ENCODE data around the gene RXRA.

The RXRA gene

DNA sequence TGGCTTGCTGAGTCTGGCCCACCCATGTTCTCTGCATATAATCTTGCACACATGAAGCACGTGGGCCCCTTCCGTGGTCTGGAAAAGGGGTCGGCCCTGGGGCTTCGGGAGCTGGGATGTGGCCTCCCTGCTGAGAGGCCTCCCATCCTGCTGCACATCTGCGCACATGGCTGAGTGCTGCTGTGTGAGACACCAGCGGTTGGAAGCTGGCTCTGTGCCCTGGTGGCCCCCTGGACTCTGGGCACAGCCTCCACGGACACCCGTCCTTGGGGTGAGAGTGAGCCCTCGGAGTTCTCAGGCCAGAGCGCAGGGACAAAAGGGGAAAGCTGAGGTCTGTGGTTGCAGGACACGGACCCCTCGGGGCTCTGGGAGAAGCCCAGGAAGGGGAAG is 115.8 kb downstream of the RXRA start:
- FAIRE-seq (no peak), DNase-seq (ENCODE audit: low spot score) (no peak)

DNA sequence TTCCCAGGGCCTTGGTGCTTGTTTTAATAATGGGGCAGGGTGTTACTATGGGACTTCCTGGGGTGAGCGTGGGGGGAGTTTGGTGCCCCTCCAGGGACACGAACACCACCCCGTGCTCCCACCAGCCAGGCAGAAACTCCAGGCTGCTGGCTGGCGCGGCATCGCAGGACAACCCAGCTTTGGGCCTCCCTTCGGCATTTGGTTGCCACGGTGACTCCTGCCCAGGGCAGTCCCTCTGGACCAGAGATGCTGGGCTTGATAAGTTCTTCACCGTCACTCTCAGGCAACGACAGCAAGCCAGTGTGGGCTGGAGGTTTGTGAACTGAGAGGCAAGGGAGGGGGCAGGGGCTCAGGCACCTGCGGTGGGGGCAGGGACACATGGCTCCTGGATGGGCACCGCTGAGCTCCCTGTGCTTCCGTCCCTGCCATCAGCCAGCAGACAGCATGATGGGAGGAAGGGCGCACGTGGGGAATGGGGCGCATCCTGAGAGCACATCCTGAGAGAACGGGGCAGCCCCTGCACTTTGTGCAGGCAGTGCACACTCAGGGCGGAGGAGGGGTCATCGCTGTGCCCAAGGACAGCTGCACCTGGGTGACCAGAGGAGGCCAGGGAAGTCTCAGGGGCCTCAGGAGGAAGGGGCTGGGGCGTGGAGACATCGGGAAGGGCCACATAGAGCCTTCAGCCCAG is 116.4 kb downstream of the RXRA start:
- FAIRE-seq = no peak
- DNase-seq (ENCODE audit: low spot score) = no peak

GRCh38 chr9:134443174-134444037 is 117.2 kb downstream of the RXRA start:
- DNase-seq (ENCODE audit: low spot score) = peak; percentile 94
- FAIRE-seq = peak; percentile 86

GRCh38 chr9:134444038-134444315 is 117.7 kb downstream of the RXRA start:
- no peak for DNase-seq (ENCODE audit: low spot score)
- FAIRE-seq = no peak

- DNase-seq (ENCODE audit: low spot score) = no peak
- FAIRE-seq = no peak
Measured at GRCh38 chr9:134445000-134445399, 118.7 kb downstream of the RXRA start.

DNA sequence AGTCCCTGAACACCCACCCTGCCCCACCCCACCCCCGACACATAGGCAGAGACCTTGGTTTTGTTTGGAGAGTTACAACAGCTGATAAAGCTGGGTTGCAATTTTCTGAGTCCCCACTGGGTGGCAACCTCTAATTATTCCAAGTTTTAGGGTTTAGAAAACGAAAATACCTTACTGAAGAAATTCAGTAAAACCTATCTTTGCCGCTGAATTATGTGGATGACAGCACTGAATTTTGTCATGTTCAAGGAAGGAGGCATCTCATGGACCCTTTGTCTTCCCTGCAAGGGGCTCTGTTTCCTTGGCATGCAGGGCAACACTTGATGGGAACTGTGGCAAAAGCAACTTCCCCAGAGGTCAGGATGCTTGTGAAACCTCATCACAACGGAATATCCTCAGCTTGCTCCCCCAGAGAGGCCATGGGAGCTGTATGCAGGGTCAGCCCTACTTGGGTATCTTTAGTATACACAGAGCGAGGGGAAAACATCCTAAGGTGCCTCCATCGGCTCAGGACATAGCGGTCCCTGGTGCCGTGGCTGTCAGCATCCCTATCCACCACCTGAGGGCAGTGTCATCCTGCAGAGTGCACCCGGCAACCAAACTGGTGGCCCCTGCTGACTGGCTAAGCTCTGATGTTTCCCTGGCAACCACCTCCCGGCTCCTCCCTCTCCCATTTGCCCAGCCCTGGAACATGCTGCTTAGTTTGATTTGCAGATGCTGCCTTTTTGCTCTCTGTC is 123.1 kb downstream of the RXRA start:
- FAIRE-seq = peak; percentile 73
- DNase-seq (ENCODE audit: low spot score) = peak; percentile 93

GRCh38 chr9:134451700-134452458 is 125.6 kb downstream of the RXRA start:
- FAIRE-seq (no peak), DNase-seq (ENCODE audit: low spot score) (no peak)

- no peak for FAIRE-seq
Measured at GRCh38 chr9:134452728-134453127, 126.5 kb downstream of the RXRA start.

DNA sequence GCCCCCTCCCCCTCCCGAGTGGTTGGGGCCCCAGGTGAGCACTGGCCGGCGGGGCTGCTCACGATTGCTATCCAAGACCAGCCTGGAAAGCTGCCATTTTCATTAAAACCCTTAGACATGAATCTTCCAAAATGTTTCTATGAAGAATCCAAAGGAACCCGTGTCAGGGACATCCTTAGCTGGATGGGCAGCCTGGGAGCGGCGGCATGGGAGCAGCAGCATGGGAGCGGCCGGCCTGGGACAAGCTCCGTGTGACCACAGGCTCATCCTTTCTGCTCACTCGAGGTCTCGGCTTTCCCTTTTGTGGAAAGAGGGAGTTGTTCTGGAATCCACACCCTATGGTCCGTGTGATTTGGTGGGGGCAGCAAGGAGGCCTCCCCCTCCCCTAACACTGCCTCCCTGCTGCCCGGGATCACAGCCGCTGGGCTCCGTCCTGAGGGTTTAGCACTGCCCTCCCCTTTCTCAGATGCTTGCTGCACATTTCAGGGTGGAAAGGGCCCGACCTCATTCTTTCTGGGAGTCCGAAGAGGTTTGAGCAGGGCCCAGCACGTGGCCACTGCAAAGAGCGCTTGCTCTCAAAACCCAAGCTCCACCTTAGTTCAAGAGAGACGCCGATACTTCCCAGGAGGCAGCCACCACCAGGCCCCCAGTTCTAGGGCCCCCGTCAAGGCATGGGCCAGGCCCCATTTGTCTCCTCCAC is 127.7 kb downstream of the RXRA start:
- no peak for FAIRE-seq
- DNase-seq (ENCODE audit: low spot score) = no peak

More at GRCh38 chr9:134452728-134453127, 126.5 kb downstream of the RXRA start:
- DNase-seq (ENCODE audit: low spot score) = no peak

- FAIRE-seq (peak; percentile 84), DNase-seq (ENCODE audit: low spot score) (peak; percentile 97)
Measured at GRCh38 chr9:134454476-134454857, 128.2 kb downstream of the RXRA start.

DNA sequence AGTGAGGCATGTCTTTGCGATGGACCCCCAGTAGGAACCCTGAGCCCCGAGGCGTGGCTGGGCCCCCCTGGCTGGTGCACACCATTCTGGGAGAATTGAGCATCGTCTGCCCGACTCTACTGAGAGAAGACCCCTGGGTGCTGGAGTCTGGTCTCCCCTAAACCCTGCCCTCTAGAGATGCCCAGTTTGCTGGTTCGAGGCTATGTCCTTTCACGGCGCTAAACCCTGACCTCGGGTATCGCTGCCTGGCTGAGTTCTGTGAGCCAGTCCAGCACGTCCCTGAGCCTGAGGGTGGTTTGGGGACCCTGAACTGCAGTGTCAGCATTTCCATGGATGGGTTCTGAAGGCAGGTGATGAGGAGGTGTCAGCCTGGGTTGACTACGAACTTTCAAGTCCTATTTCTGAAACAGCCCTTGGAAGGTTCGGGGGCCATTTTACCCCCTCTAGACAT is 128.8 kb downstream of the RXRA start:
- no peak for DNase-seq (ENCODE audit: low spot score)
- no peak for FAIRE-seq

GRCh38 chr9:134455537-134455933 is 129.3 kb downstream of the RXRA start:
- no peak for FAIRE-seq
- no peak for DNase-seq (ENCODE audit: low spot score)

GRCh38 chr9:134455934-134456755 is 129.9 kb downstream of the RXRA start:
- DNase-seq (ENCODE audit: low spot score) = peak; percentile 94

GRCh38 chr9:134456756-134457305 is 130.6 kb downstream of the RXRA start:
- FAIRE-seq (no peak), DNase-seq (ENCODE audit: low spot score) (no peak)

More at GRCh38 chr9:134455934-134456755, 129.9 kb downstream of the RXRA start:
- peak; percentile 81 for FAIRE-seq

DNA sequence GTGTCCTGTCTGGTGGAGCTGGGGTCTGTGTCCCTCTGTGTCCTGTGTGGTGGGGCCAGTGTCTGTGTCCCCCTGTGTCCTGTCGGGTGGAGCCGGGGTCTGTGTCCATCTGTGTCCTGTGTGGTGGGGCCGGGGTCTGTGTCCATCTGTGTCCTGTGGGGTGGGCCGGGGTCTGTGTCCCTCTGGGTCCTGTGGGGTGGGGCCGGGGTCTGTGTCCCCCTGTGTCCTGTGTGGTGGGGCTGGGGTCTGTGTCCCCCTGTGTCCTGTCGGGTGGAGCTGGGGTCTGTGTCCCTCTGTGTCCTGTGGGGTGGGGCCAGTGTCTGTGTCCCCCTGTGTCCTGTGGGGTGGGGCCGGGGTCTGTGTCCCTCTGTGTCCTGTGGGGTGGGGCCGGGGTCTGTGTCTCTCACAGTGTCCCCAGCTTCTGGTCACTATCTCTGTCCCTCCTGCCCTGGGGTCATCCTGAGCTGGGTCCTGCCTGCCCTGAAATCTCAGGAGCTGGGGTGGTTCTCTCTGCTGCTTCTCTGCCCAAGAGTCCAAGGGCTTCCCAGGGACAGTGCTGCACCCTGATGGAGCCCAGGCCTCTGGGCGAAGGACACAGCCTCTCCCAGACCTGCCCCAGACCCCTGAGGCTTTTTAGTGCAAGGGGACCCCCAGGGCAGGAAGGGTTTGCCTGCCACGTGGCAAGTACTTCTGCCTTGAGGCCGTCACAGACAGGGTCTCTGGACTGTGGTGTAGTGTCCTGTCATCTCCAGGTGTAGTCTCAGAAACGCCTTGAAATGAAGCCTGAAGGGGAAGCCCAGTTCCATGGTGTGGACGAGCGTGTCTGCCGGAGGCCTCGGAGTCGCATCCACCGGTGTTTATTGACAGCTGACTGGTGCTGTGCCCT is 131.3 kb downstream of the RXRA start:
- no peak for DNase-seq (ENCODE audit: low spot score)
- no peak for FAIRE-seq

- DNase-seq (ENCODE audit: low spot score) (no peak), FAIRE-seq (no peak)
Measured at GRCh38 chr9:134458207-134459108, 132.2 kb downstream of the RXRA start.

- DNase-seq (ENCODE audit: low spot score) = peak; percentile 37
- no peak for FAIRE-seq
Measured at GRCh38 chr9:134459164-134459563, 132.9 kb downstream of the RXRA start.

- FAIRE-seq (no peak), DNase-seq (ENCODE audit: low spot score) (no peak)
Measured at GRCh38 chr9:134459573-134459972, 133.3 kb downstream of the RXRA start.
